Mesendoderm (in vitro differentiated cells): ENCODE results near the gene TUT4.

Source experiments
- DNase-seq: peaks from one replicate; pipeline ENCODE4 v3.0.0; 2013
- H2AK5ac ChIP-seq: 2 replicates; pipeline ENCODE4 v1.6.1; 2013; ENCODE audit warnings: low read length, inconsistent platforms
- H2BK120ac ChIP-seq: 2 replicates; pipeline ENCODE4 v1.6.1; 2013; ENCODE audit warnings: low read depth, mild to moderate bottlenecking, low read length, moderate library complexity, mixed read lengths
- H2BK15ac ChIP-seq: replicated peaks from 2 replicates; pipeline ENCODE4 v1.6.1; 2013; ENCODE audit warnings: low read depth, mild to moderate bottlenecking, moderate library complexity
- H2BK5ac ChIP-seq: 2 replicates; pipeline ENCODE4 v1.6.1; 2013; ENCODE audit warnings: low read length, inconsistent platforms
- H3K18ac ChIP-seq: 2 replicates; pipeline ENCODE4 v1.6.1; 2013; ENCODE audit warnings: mild to moderate bottlenecking, low read length, mixed read lengths
- H3K23ac ChIP-seq: one replicate; pipeline ENCODE4 v1.6.1; 2013; ENCODE audit warnings: low read length
- H3K27ac ChIP-seq: 2 replicates; pipeline ENCODE4 v1.5.1; 2013; ENCODE audit warnings: low read depth, mild to moderate bottlenecking, inconsistent platforms, low read length, moderate library complexity
- H3K27me3 ChIP-seq: 2 replicates; pipeline ENCODE4 v1.6.1; 2013; ENCODE audit warnings: low read length, control low read depth, mild to moderate bottlenecking, inconsistent platforms; ENCODE audit not compliant: insufficient read depth, poor library complexity
- H3K36me3 ChIP-seq: 2 replicates; pipeline ENCODE4 v1.6.1; 2013; ENCODE audit warnings: low read length, inconsistent platforms; ENCODE audit not compliant: control insufficient read depth, insufficient read depth
- H3K4ac ChIP-seq: one replicate; pipeline ENCODE4 v1.6.1; 2013; ENCODE audit warnings: low read depth, mild to moderate bottlenecking, low read length, moderate library complexity
- H3K4me1 ChIP-seq: 2 replicates; pipeline ENCODE4 v1.6.1; 2013; ENCODE audit warnings: low read depth, low read length, inconsistent platforms; ENCODE audit not compliant: control insufficient read depth
- H3K4me2 ChIP-seq: 2 replicates; pipeline ENCODE4 v1.6.1; 2013; ENCODE audit warnings: low read length
- H3K4me3 ChIP-seq: 2 replicates; pipeline ENCODE4 v1.5.1; 2013; ENCODE audit warnings: mild to moderate bottlenecking, low read length
- H3K56ac ChIP-seq: one replicate; pipeline ENCODE4 v1.6.1; 2013; ENCODE audit warnings: low read length
- H3K79me1 ChIP-seq: 2 replicates; pipeline ENCODE4 v1.6.1; 2013; ENCODE audit warnings: low read length, inconsistent platforms
- H3K79me2 ChIP-seq: 2 replicates; pipeline ENCODE4 v1.6.1; 2013; ENCODE audit warnings: mild to moderate bottlenecking, low read length; ENCODE audit not compliant: control insufficient read depth, insufficient read depth
- H3K9ac ChIP-seq: 2 replicates; pipeline ENCODE4 v1.6.1; 2013; ENCODE audit warnings: low read length, inconsistent platforms
- H4K5ac ChIP-seq: one replicate; pipeline ENCODE4 v1.6.1; 2013; ENCODE audit warnings: low read length
- H4K8ac ChIP-seq: one replicate; pipeline ENCODE4 v1.6.1; 2013; ENCODE audit warnings: low read depth, mild to moderate bottlenecking, control low read depth, low read length, moderate library complexity
- WGBS: extraction: QIAGEN DNeasy Blood & Tissue Kit; methylation state at CpG from one replicate; pipeline ENCODE4 v1.1.7; 2013; ENCODE audit warnings: low lambda C conversion rate, missing lambda C conversion rate; ENCODE audit not compliant: insufficient coverage; ENCODE audit errors: extremely low coverage; 5-methylcytosine and 5-hydroxymethylcytosine counted together

Gene TUT4

DNA sequence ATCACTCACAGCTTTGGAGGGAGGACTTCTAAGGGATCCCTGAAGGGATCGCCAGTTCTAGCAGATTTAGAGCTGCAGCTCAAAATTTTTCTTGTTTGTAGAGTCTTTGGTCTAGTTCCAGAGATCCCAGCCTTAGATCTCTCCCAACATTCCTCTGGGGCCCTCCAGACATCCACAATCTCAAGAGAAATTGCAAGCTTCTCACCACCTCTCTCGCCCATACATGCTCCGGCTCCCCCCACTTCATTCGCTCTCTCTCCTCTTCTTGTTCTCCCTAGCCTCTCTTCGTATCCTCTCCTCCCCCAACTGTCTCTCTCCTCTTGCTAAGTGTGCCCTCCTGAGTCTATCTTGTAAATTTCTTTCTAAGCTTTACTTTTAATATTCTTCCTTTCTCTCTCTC lies 15.1 kb upstream of the TUT4 start:
- no peak overlapping the region for H4K8ac ChIP-seq
- H3K36me3 ChIP-seq = no peaks in the 10 kb centered on the region
- H3K27me3 ChIP-seq = no peaks in the 10 kb centered on the region
- no peak overlapping the region for H2BK5ac ChIP-seq
- H2BK15ac ChIP-seq = no peak overlapping the region
- no peak overlapping the region for H3K23ac ChIP-seq
- H3K79me2 ChIP-seq = no peaks in the 10 kb centered on the region
- no peak overlapping the region for H3K18ac ChIP-seq
- peak overlapping the region; percentile 31 for H3K56ac ChIP-seq
- no peak overlapping the region for H3K9ac ChIP-seq
- no peak overlapping the region for H2AK5ac ChIP-seq
- no peaks in the 10 kb centered on the region for H3K4me1 ChIP-seq
- H2BK120ac ChIP-seq = no peak overlapping the region
- no peak overlapping the region for H4K5ac ChIP-seq
- WGBS = no CpG with 5 or more reads among the region's 5 CpGs
- H3K4ac ChIP-seq = no peak overlapping the region
- no peak overlapping the region for H3K4me2 ChIP-seq
- H3K79me1 ChIP-seq = no peaks in the 10 kb centered on the region
- no peak overlapping the region for H3K27ac ChIP-seq
- H3K4me3 ChIP-seq = no peak overlapping the region
- DNase-seq = peak; percentile 10

DNA sequence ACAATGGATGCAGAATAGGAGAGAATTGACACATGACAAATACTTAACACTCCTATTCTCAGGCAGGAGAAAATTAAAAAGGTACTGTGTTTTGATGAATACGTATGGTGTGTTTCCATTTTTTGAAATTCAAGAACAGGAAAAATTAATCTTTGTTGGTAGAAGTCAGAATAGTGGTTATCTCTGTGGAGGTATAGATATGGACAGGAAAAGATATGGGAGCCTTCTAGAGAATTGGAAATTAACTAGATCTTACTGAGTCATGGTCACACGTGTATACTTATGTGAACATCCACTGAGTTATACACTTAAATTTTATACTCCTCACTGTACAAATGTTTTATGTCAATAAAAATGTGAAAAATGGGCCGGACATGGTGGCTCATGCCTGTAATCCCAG lies 9.9 kb upstream of the TUT4 start:
- Histone ChIP-seq H3K27ac (no peak overlapping the region), H2BK120ac (no peak overlapping the region), H3K27me3 (no peaks in the 10 kb centered on the region), H2BK5ac (no peak overlapping the region), H3K79me1 (no peaks in the 10 kb centered on the region), H3K18ac (no peak overlapping the region), H3K4me3 (no peak overlapping the region), H3K4me2 (no peak overlapping the region), H3K4me1 (no peaks in the 10 kb centered on the region), H3K23ac (no peak overlapping the region), H3K56ac (no peak overlapping the region), H3K9ac (no peak overlapping the region), H4K5ac (no peak overlapping the region), H2AK5ac (no peak overlapping the region), H3K4ac (no peak overlapping the region), H4K8ac (no peak overlapping the region), H3K36me3 (no peaks in the 10 kb centered on the region), H2BK15ac (no peak overlapping the region), H3K79me2 (no peaks in the 10 kb centered on the region)
- no CpG with 5 or more reads among the region's 3 CpGs for WGBS
- no peak for DNase-seq

GRCh38 chr1:52559875-52560274 lies 7.0 kb upstream of the TUT4 start:
- no peak overlapping the region for H3K23ac ChIP-seq
- WGBS = no CpG with 5 or more reads among the region's 2 CpGs
- no peaks in the 10 kb centered on the region for H3K27me3 ChIP-seq
- no peak overlapping the region for H4K5ac ChIP-seq
- H2AK5ac ChIP-seq = no peak overlapping the region
- H2BK120ac ChIP-seq = no peak overlapping the region
- no peak overlapping the region for H3K4me3 ChIP-seq
- H3K4ac ChIP-seq = no peak overlapping the region
- no peak overlapping the region for H3K4me2 ChIP-seq
- H3K79me1 ChIP-seq = no peaks in the 10 kb centered on the region
- no peak for DNase-seq
- H3K79me2 ChIP-seq = no peaks in the 10 kb centered on the region
- no peak overlapping the region for H3K27ac ChIP-seq
- H3K36me3 ChIP-seq = no peaks in the 10 kb centered on the region
- H3K9ac ChIP-seq = no peak overlapping the region
- H3K18ac ChIP-seq = no peak overlapping the region
- peaks cover under 1% of the 10 kb centered on the region for H3K4me1 ChIP-seq
- no peak overlapping the region for H2BK5ac ChIP-seq
- no peak overlapping the region for H3K56ac ChIP-seq
- H2BK15ac ChIP-seq = no peak overlapping the region
- H4K8ac ChIP-seq = no peak overlapping the region

GRCh38 chr1:52558941-52559340 lies 6.0 kb upstream of the TUT4 start:
- no peaks in the 10 kb centered on the region for H3K79me1 ChIP-seq
- no peaks in the 10 kb centered on the region for H3K79me2 ChIP-seq
- DNase-seq = no peak
- no peak overlapping the region for H3K27ac ChIP-seq
- H3K4ac ChIP-seq = no peak overlapping the region
- H3K9ac ChIP-seq = no peak overlapping the region
- no peak overlapping the region for H4K5ac ChIP-seq
- H2BK120ac ChIP-seq = no peak overlapping the region
- H3K56ac ChIP-seq = no peak overlapping the region
- no CpG with 5 or more reads among the region's 2 CpGs for WGBS
- H3K4me2 ChIP-seq = no peak overlapping the region
- H3K27me3 ChIP-seq = no peaks in the 10 kb centered on the region
- H3K36me3 ChIP-seq = no peaks in the 10 kb centered on the region
- H2AK5ac ChIP-seq = no peak overlapping the region
- no peak overlapping the region for H2BK5ac ChIP-seq
- H3K4me1 ChIP-seq = peaks cover 8% of the 10 kb centered on the region
- H3K23ac ChIP-seq = no peak overlapping the region
- no peak overlapping the region for H3K18ac ChIP-seq
- H4K8ac ChIP-seq = peak overlapping the region; percentile 56
- H3K4me3 ChIP-seq = no peak overlapping the region
- H2BK15ac ChIP-seq = no peak overlapping the region

GRCh38 chr1:52556641-52557360 lies 3.9 kb upstream of the TUT4 start:
- no peak overlapping the region for H2AK5ac ChIP-seq
- H3K9ac ChIP-seq = no peak overlapping the region
- no peak overlapping the region for H2BK15ac ChIP-seq
- H3K4me3 ChIP-seq = no peak overlapping the region
- H3K79me1 ChIP-seq = no peaks in the 10 kb centered on the region
- H3K4ac ChIP-seq = no peak overlapping the region
- H4K5ac ChIP-seq = no peak overlapping the region
- no peak overlapping the region for H3K18ac ChIP-seq
- no peak overlapping the region for H3K56ac ChIP-seq
- peaks cover 7% of the 10 kb centered on the region for H3K79me2 ChIP-seq
- DNase-seq = no peak
- H2BK120ac ChIP-seq = no peak overlapping the region
- H3K4me2 ChIP-seq = no peak overlapping the region
- no peak overlapping the region for H4K8ac ChIP-seq
- H3K4me1 ChIP-seq = peaks cover 8% of the 10 kb centered on the region
- 100% methylated on average over 1 of the region's 4 CpGs for WGBS
- H2BK5ac ChIP-seq = no peak overlapping the region
- H3K27me3 ChIP-seq = no peaks in the 10 kb centered on the region
- H3K36me3 ChIP-seq = no peaks in the 10 kb centered on the region
- H3K27ac ChIP-seq = no peak overlapping the region
- H3K23ac ChIP-seq = no peak overlapping the region

DNA sequence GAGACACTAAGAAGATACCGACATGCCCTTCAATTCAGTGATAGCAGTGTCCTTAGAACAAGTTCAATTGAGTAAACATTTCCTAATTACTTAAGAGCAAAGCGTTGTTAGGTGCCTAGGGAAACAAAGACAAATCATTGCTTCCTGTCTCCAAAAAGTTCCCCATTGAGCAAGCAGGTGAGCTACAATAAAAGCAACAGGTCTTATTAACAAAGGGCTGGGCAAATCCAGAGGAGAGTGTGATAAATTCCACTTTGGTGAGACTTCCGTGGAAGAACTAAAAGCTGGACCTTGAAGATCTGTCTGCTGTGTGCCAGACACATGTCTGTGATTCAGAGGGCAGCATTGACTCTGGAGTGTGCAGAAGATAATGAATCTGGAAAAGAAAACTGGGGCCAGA lies 1.9 kb upstream of the TUT4 start:
- Histone ChIP-seq H4K5ac (no peak overlapping the region), H3K79me1 (no peaks in the 10 kb centered on the region), H3K56ac (peak overlapping the region; percentile 37), H2AK5ac (no peak overlapping the region), H3K4ac (no peak overlapping the region), H3K9ac (peak overlapping the region; percentile 95), H3K36me3 (no peaks in the 10 kb centered on the region), H3K27ac (peak overlapping the region; percentile 33), H3K27me3 (no peaks in the 10 kb centered on the region), H3K79me2 (peaks cover 14% of the 10 kb centered on the region), H3K23ac (no peak overlapping the region), H2BK120ac (no peak overlapping the region), H4K8ac (no peak overlapping the region), H3K4me1 (peaks cover 8% of the 10 kb centered on the region), H3K4me2 (no peak overlapping the region), H2BK5ac (no peak overlapping the region), H3K18ac (peak overlapping the region; percentile 95), H2BK15ac (no peak overlapping the region), H3K4me3 (no peak overlapping the region)
- WGBS = no CpG with 5 or more reads among the region's 3 CpGs
- peak; percentile 66 for DNase-seq
